Epithelial cell of esophagus (primary cell): ENCODE data around the gene AGPAT3.

Experiments
- DNase-seq: peaks from one replicate; pipeline ENCODE4 v3.0.0; 2010; ENCODE audit warnings: low read depth
- H3K4me3 ChIP-seq: 2 replicates; pipeline ENCODE4 v1.5.1; 2011; ENCODE audit warnings: mild to moderate bottlenecking, low read length, control low read depth
- CTCF ChIP-seq: IDR thresholded peaks from 2 replicates; pipeline ENCODE4 v1.5.1; 2011; ENCODE audit warnings: low read depth, mild to moderate bottlenecking, low read length, control low read depth, inconsistent platforms; ENCODE audit not compliant: insufficient read depth; ENCODE audit errors: missing control alignments

AGPAT3 gene

GRCh38 chr21:43961382-43961909 is 96.4 kb downstream of the AGPAT3 start:
- TF ChIP-seq CTCF = no peak
- no peak for DNase-seq

DNA sequence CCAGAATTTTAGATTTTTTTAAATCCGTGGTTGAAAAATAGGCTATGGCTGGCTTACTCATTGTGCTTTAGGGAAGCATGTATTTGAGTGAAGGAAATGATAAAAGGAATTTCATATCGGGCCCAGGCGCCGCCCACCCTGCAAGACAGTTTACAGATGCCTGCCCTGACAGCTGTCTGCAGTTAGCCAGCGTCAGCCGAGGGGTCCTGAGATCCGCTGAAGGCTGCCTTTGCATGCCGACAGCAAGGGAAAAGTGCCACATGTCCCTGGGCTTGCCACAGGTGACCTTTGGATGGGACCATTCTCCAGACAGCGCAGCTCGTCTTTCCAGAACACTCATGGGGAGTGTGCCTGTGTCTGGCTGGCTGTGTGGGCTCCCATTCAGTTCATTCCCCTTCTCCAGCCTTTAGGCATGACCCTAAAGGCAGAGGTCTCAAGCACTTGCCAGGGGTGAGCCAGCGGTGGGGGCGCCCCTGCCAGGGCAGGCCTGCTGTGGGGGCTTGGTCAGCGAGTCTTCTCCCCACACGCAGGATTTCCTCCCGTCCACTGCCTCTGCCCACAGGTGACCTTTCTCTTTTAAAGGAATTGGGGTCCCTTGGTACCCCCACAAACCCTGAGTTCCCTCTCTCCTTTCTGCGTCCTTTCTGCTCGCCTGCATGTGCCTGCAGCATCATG is 101.0 kb downstream of the AGPAT3 start:
- TF ChIP-seq CTCF = no peak
- no peak for DNase-seq
- H3K4me3 ChIP-seq = no peak overlapping the region

More at GRCh38 chr21:43961382-43961909, 96.4 kb downstream of the AGPAT3 start:
- H3K4me3 ChIP-seq = no peak overlapping the region

DNA sequence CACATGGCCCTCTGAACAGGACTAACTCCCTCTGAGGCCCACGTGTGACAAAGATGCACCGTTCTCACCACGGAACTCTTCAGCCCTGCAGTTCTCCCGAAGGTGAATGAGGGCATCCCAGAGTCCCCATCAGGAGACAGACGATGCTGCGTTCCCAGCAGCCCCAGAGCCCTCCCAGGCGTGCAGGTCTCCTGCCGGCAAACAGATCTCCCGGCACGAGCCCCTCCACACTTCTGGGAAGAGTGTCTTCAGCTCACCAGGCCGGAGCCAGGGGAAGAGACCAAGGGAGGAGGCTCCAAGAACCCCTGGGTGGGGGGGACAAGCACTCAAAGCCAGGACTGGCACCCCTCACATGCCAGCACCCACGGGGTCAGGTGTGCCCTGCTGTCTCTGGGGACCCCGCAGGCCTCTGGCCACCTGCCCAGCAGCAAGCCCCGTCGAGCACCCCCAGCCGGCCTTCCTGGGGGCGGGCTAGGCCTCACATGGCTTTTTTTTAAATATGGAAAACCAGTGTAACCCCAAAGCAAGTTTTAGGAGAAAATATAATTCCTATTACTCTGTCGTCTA is 102.0 kb downstream of the AGPAT3 start:
- TF ChIP-seq CTCF = no peak
- no peak overlapping the region for H3K4me3 ChIP-seq
- DNase-seq = no peak

DNA sequence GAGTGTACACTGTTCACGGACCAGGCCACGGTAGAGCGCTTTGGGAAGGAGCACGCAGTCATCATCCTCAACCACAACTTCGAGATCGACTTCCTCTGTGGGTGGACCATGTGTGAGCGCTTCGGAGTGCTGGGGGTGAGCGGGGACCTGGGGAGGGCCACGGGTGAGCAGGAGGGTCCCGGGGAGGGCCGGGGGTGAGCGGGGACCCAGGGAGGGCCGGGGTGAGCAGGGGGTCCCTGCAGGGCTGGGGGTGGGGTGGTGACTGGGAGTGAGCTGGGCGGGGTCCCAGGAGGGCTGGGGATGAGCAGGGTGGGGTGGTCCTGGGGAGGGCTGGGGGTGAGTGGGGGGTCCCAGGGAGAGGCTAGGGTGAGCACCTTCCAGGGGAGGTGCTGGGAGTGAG is 103.0 kb downstream of the AGPAT3 start:
- DNase-seq = no peak
- TF ChIP-seq CTCF = no peak
- H3K4me3 ChIP-seq = no peak overlapping the region

GRCh38 chr21:43968410-43969114 is 103.5 kb downstream of the AGPAT3 start:
- H3K4me3 ChIP-seq = no peak overlapping the region
- TF ChIP-seq CTCF = no peak
- DNase-seq = no peak

DNA sequence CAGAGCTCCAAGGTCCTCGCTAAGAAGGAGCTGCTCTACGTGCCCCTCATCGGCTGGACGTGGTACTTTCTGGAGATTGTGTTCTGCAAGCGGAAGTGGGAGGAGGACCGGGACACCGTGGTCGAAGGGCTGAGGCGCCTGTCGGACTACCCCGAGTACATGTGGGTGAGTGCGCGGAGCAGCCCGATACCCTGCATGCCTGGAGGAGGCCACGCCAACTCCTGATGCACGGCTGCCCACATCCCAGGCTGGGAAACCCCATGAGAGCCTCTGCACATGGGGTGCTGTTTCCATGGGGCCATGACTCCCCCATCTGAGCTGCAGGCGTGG is 104.1 kb downstream of the AGPAT3 start:
- no peak overlapping the region for H3K4me3 ChIP-seq
- TF ChIP-seq CTCF = no peak
- DNase-seq = no peak
